ENCODE results near the gene MYLK.

Gene MYLK

GRCh38 chr3:123767564-123768292 lies 116.4 kb downstream of the MYLK start:
- FAIRE-seq = no peak

- no peak for FAIRE-seq
Measured at GRCh38 chr3:123767009-123767372, 117.1 kb downstream of the MYLK start.

- FAIRE-seq = no peak
Measured at GRCh38 chr3:123766193-123767008, 117.7 kb downstream of the MYLK start.

GRCh38 chr3:123765475-123766128 lies 118.5 kb downstream of the MYLK start:
- no peak for FAIRE-seq

GRCh38 chr3:123764647-123765046 lies 119.5 kb downstream of the MYLK start:
- FAIRE-seq = no peak

- no peak for FAIRE-seq
Measured at GRCh38 chr3:123762805-123763204, 121.3 kb downstream of the MYLK start.

GRCh38 chr3:123760817-123761216 lies 123.3 kb downstream of the MYLK start:
- FAIRE-seq = no peak

- FAIRE-seq = no peak
Measured at GRCh38 chr3:123759871-123760270, 124.3 kb downstream of the MYLK start.

- no peak for FAIRE-seq
Measured at GRCh38 chr3:123759311-123759710, 124.8 kb downstream of the MYLK start.

- FAIRE-seq = no peak
Measured at GRCh38 chr3:123758081-123758564, 126.0 kb downstream of the MYLK start.

GRCh38 chr3:123757281-123757940 lies 126.7 kb downstream of the MYLK start:
- no peak for FAIRE-seq

- FAIRE-seq = no peak
Measured at GRCh38 chr3:123755501-123755900, 128.6 kb downstream of the MYLK start.

GRCh38 chr3:123755085-123755484 lies 129.0 kb downstream of the MYLK start:
- FAIRE-seq = no peak

GRCh38 chr3:123753286-123753685 lies 130.8 kb downstream of the MYLK start:
- FAIRE-seq = no peak

GRCh38 chr3:123752228-123752627 lies 131.9 kb downstream of the MYLK start:
- FAIRE-seq = no peak

GRCh38 chr3:123751433-123751832 lies 132.7 kb downstream of the MYLK start:
- no peak for FAIRE-seq

- FAIRE-seq = no peak
Measured at GRCh38 chr3:123750659-123751420, 133.3 kb downstream of the MYLK start.

GRCh38 chr3:123750209-123750608 lies 133.9 kb downstream of the MYLK start:
- FAIRE-seq = no peak

GRCh38 chr3:123749711-123750110 lies 134.4 kb downstream of the MYLK start:
- FAIRE-seq = no peak

- no peak for FAIRE-seq
Measured at GRCh38 chr3:123745184-123745855, 138.8 kb downstream of the MYLK start.

GRCh38 chr3:123744064-123744463 lies 140.1 kb downstream of the MYLK start:
- FAIRE-seq = no peak

- FAIRE-seq = no peak
Measured at GRCh38 chr3:123743121-123743520, 141.0 kb downstream of the MYLK start.

Measured in islet of Langerhans (tissue), 1 donor.